Endothelial cell of umbilical vein (primary cell): ENCODE results near the gene VPS4A. TPM values are rescaled to one million over a fixed set of nuclear protein-coding genes. Genes with fewer than 3 reads are reported as not detected.

Experiments
- BruUV-seq: library from RNA; stranded (reverse); fragments of 400-500 nt; replicated peaks from 2 replicates; lab custom pipeline; 2021; lab: Mats Ljungman, UMichigan
- CTCF ChIA-PET: fragments of 300-600, 350-600 bp; sonication (Branson Sonifier 250); formaldehyde crosslinking; loops from one replicate; lab custom pipeline; 2021; ENCODE audit warnings: antibody characterized with exemption, inconsistent platforms; lab: Charles Lee
- POLR2A ChIA-PET: fragments of 300-600, 350-600 bp; sonication (Branson Sonifier 250); formaldehyde crosslinking; loops from one replicate; lab custom pipeline; 2021; ENCODE audit warnings: antibody characterized with exemption, inconsistent platforms; lab: Charles Lee
- DNase-seq: peaks from one replicate; pipeline ENCODE4 v3.0.0-alpha.2; 2011; ENCODE audit warnings: low read depth, low spot score
- FAIRE-seq: peaks from 2 replicates; lab custom pipeline; 2011; peaks lifted over from hg19 to GRCh38; lab: Jason Lieb, UNC
- H2AFZ ChIP-seq: 2 replicates; pipeline ENCODE4 v1.6.0; 2012; ENCODE audit warnings: low read depth, low read length, control low read depth, inconsistent platforms
- H3K27ac ChIP-seq: 2 replicates; pipeline ENCODE4 v1.5.1; 2011; ENCODE audit warnings: low read depth, mild to moderate bottlenecking, control low read depth, low read length, moderate library complexity; ENCODE audit not compliant: insufficient read depth
- H3K27me3 ChIP-seq, 2 experiments: 2 replicates each; pipeline versions ENCODE4 v1.6.0 to v1.6.1; 2011; ENCODE audit warnings: low read length in 2 of 2, mixed read lengths in 1 of 2; ENCODE audit not compliant: control insufficient read depth in 2 of 2, insufficient read depth in 2 of 2
- H3K36me3 ChIP-seq, 2 experiments: 2 replicates in 1 of 2; 3 replicates in 1 of 2; pipeline ENCODE4 v1.5.1; 2011; ENCODE audit warnings: low read length in 2 of 2, mild to moderate bottlenecking in 1 of 2, moderate library complexity in 1 of 2; ENCODE audit not compliant: control insufficient read depth in 2 of 2, insufficient read depth in 2 of 2; ENCODE audit errors: extremely low read depth in 1 of 2
- H3K4me1 ChIP-seq: 3 replicates; pipeline ENCODE4 v1.5.1; 2011; ENCODE audit warnings: mild to moderate bottlenecking, low read length; ENCODE audit not compliant: control insufficient read depth, insufficient read depth; ENCODE audit errors: extremely low read depth
- H3K4me2 ChIP-seq: 2 replicates; pipeline ENCODE4 v1.6.1; 2011; ENCODE audit warnings: low read length, control low read depth, mixed read lengths; ENCODE audit not compliant: insufficient read depth
- H3K4me3 ChIP-seq, 3 experiments: fragments of 200-600 bp in 1 of 3; sonication (generic), shearing (Covaris generic) in 1 of 3; replicated peaks in 1 of 3; 2 replicates each; pipeline ENCODE4 v1.5.1; 2011 to 2016; ENCODE audit warnings: control low read depth in 3 of 3, low read length in 3 of 3, mild to moderate bottlenecking in 2 of 3, inconsistent platforms in 1 of 3, low read depth in 1 of 3, moderate library complexity in 1 of 3; ENCODE audit not compliant: insufficient read depth in 1 of 3
- H3K79me2 ChIP-seq: 2 replicates; pipeline ENCODE4 v1.6.0; 2012; ENCODE audit warnings: low read length, inconsistent platforms; ENCODE audit not compliant: control insufficient read depth, insufficient read depth
- H3K9ac ChIP-seq: replicated peaks from 2 replicates; pipeline ENCODE3; 2011; ENCODE audit warnings: low read length, control low read depth; ENCODE audit not compliant: insufficient read depth; ENCODE audit errors: extremely low read depth
- H3K9me1 ChIP-seq: replicated peaks from 3 replicates; pipeline ENCODE4 v1.6.0; 2011; ENCODE audit warnings: mild to moderate bottlenecking, low read length; ENCODE audit not compliant: control insufficient read depth, insufficient read depth; ENCODE audit errors: extremely low read depth
- H3K9me3 ChIP-seq: replicated peaks from 2 replicates; pipeline ENCODE4 v1.5.1; 2012; ENCODE audit warnings: low read length, inconsistent platforms; ENCODE audit not compliant: control insufficient read depth, insufficient read depth
- H4K20me1 ChIP-seq: replicated peaks from 2 replicates; pipeline ENCODE3; 2011; ENCODE audit warnings: mild to moderate bottlenecking, low read length; ENCODE audit not compliant: control insufficient read depth, insufficient read depth; ENCODE audit errors: extremely low read depth
- CTCF ChIP-seq, 2 donors: IDR thresholded peaks; 1 replicate in 1 of 2; 2 replicates in 1 of 2; pipeline ENCODE4 v1.5.1; 2011; ENCODE audit warnings: low read length in 2 of 2, mild to moderate bottlenecking in 2 of 2, moderate library complexity in 2 of 2, control low read depth in 1 of 2, inconsistent platforms in 1 of 2, low read depth in 1 of 2; ENCODE audit not compliant: insufficient read depth in 1 of 2; ENCODE audit errors: extremely low read depth in 1 of 2
- EZH2 ChIP-seq: IDR thresholded peaks from 2 replicates; pipeline ENCODE4 v1.6.1; 2012; ENCODE audit warnings: borderline replicate concordance, low read depth, mild to moderate bottlenecking, moderate library complexity, low read length, inconsistent platforms; ENCODE audit not compliant: severe bottlenecking
- FOS ChIP-seq: IDR thresholded peaks from 2 replicates; pipeline ENCODE4 v1.6.1; 2011; ENCODE audit warnings: mild to moderate bottlenecking, low read length, moderate library complexity, borderline replicate concordance; ENCODE audit not compliant: insufficient read depth
- GATA2 ChIP-seq: IDR thresholded peaks from 2 replicates; pipeline ENCODE4 v1.7.0; 2011; ENCODE audit warnings: low read depth, mild to moderate bottlenecking, moderate library complexity, mixed read lengths, low read length; ENCODE audit not compliant: insufficient read length, insufficient read depth
- JUN ChIP-seq: IDR thresholded peaks from 2 replicates; pipeline ENCODE4 v1.6.1; 2011; ENCODE audit warnings: borderline replicate concordance, low read depth; ENCODE audit not compliant: insufficient read length, insufficient read depth
- MYC ChIP-seq: IDR thresholded peaks from one replicate; pipeline ENCODE4 v1.6.1; 2011; ENCODE audit warnings: mild to moderate bottlenecking, low read depth, low read length
- POLR2A ChIP-seq: IDR thresholded peaks from 2 replicates; pipeline ENCODE4 v1.6.1; 2012; ENCODE audit warnings: low read depth, mild to moderate bottlenecking, control low read depth, low read length
- POLR2AphosphoS5 ChIP-seq: IDR thresholded peaks from 2 replicates; pipeline ENCODE4 v1.6.1; 2012; ENCODE audit warnings: low read depth, mild to moderate bottlenecking, control low read depth, low read length, moderate library complexity; ENCODE audit not compliant: insufficient read depth
- dilution Hi-C: fragments of 300-500 bp; cut with MboI; formaldehyde crosslinking; loops from one replicate; pipeline ENCODE4 v1.15.0; 2019; ENCODE audit warnings: low sequenced_read_pairs; ENCODE audit not compliant: extremely low pct_ligation_motif_present
- intact Hi-C: fragments of 100-400 bp; cut with micrococcal nuclease; formaldehyde crosslinking; loops from one replicate; pipeline ENCODE4 v1.10.0; 2022
- polyA plus RNA-seq, 4 experiments: library from polyadenylated mRNA; depleted of rRNA in 3 of 4; stranded (reverse) in 3 of 4; unstranded in 1 of 4; fragments of >200 nt; gene quantifications; 2 replicates each; pipeline versions ENCODE4 v1.2.1 to v1.2.3, GENCODE V29; 2011 to 2012; ENCODE audit warnings: missing spikeins in 1 of 4
- total RNA-seq: library from RNA; stranded (reverse); gene quantifications from 2 replicates; pipeline ENCODE4 v1.2.3, GENCODE V29; 2021

Gene VPS4A
- total and polyA plus RNA-seq, 2 donors (not counting 3 experiments of a cell fraction or from before 2014, with no cell fraction given) = 22.3 to 34.8 TPM

GRCh38 chr16:69371564-69371963 is 60.4 kb downstream of the VPS4A start:
- Histone ChIP-seq H3K4me2 (no peak overlapping the region), H4K20me1 (no peaks in the 10 kb centered on the region), H3K27ac (no peak overlapping the region), H3K4me1 (peaks cover 10% of the 10 kb centered on the region), H3K27me3 (no peaks in the 10 kb centered on the region), H3K79me2 (peaks cover 2% of the 10 kb centered on the region), H3K4me3 (no peak overlapping the region), H3K9ac (no peak overlapping the region), H3K9me1 (no peaks in the 10 kb centered on the region), H3K9me3 (no peaks in the 10 kb centered on the region), H3K36me3 (peaks cover 8 to 13% of the 10 kb centered on the region in 2 experiments), H2AFZ (no peak overlapping the region)
- ChIA-PET CTCF (interaction anchor here (1.4 kb wide), 1 partner anchor 10 kb away, joined by 3 read pairs; no protein-coding TSS in a partner anchor), POLR2A (no interaction called here)
- dilution Hi-C loops (no loop called here), intact Hi-C loops (no loop called here)
- FAIRE-seq = no peak
- TF ChIP-seq CTCF (IDR thresholded peaks at IDR 0.05; ENCODE audit: extremely low read depth in 1 of 2, insufficient read depth in 1 of 2, low read depth in 1 of 2, low read length in 2 of 2) (no peak), GATA2 (no peak), FOS (no peak), MYC (no peak), JUN (no peak), POLR2A (no peak), EZH2 (no peak), POLR2AphosphoS5 (no peak)
- DNase-seq = peak; percentile 11
- no TSS peak for BruUV-seq
